Dedifferentiated amniotic fluid mesenchymal stem cell (primary cell): Measurements from ENCODE around the gene ID3.

ENCODE experiments used
- DNase-seq: peaks from one replicate; pipeline ENCODE4 v3.0.0-alpha.2; 2016; ENCODE audit errors: extremely low spot score

ID3 gene

GRCh38 chr1:23566304-23566703, 7.0 kb upstream of the ID3 start:
- no peak for DNase-seq

DNA sequence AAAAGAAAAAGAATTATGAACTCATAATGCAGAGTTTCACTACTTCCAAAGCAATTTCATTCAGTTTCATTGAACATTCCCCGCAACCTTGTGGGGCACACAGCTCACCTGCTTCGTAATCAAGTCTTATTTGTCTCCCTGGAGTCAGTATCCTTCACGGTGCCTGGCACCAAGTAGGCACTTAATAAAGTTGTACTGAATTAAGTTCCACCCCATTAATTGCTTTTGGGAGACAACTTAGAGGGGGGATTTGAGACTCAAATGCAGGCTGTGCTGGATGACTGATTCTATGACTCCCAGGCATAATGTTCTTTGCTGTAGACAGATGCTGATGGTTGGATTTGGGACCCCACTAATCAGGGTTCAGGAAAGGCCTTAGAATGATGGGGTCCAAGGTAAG, 6.5 kb upstream of the ID3 start:
- no peak for DNase-seq

GRCh38 chr1:23564529-23565122, 5.3 kb upstream of the ID3 start:
- no peak for DNase-seq

- DNase-seq = no peak
Observed at GRCh38 chr1:23563755-23564374, 4.6 kb upstream of the ID3 start.

DNA sequence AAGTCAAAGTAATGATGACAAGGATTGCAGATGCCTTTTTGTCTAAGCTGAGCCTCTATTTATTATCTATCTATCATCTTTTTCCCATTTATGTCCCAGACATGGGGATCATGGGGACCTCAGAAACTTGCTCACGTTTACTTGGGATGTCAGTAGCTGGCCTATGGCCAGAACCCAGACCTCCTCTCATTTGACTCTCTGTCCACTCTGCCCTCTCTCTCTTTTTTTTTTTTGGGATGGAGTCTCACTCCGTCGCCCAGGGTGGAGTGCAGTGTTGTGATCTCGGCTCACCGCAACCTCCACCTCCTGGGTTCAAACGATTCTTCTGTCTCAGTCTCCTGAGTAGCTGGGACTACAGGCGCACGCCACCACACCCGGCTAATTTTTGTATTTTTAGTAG, 3.7 kb upstream of the ID3 start:
- DNase-seq = no peak

DNA sequence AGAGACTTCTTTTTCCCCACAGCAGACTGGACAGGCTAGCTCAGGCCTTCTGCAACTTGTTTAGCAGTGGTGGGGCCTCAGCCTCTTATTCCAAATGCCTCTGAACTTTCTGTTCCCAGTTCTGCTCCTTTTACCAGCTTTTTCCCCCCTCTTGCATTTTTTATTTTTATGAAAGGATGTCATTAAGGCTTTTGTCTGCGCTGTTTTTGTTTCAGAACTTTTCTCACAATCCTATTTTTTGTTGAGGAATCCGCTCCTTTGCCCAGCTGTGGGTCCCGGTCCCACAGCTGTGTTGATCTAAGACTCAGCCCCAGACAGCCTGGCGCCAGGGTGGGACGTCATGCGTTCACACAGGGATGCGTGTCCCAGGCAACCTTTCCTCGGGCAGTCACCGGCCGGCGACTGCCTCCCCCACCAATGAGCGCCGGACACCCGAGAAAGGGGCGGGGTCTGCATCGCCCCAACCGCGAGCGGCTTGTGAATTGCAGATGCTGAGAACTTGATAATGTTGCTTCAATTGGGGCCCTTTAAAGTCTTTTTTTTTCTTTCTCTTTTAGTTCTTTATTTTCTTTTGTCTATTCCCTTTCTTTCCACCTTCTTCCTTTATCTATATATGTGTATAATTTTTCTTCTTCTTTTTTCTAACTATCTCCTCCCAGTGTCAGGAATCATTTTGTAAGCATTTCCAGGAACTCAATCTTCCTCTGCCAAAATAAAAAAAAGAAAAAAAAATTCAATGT, 3.0 kb upstream of the ID3 start:
- peak; percentile 97 for DNase-seq

DNA sequence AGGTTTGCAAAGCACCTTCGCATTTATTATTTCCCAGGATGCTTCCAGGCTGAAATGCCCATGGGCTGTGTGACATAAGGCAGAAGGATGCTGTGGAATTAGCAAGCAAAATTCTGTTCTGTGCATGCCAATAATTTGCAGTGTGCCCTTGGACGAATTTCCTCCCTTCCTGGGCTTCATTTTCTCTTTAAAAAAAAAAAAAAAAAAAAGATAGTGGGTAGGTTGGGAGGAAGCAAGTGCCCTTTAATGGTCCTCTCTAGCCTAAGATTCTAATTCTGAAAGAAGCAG, 2.5 kb upstream of the ID3 start:
- no peak for DNase-seq

DNA sequence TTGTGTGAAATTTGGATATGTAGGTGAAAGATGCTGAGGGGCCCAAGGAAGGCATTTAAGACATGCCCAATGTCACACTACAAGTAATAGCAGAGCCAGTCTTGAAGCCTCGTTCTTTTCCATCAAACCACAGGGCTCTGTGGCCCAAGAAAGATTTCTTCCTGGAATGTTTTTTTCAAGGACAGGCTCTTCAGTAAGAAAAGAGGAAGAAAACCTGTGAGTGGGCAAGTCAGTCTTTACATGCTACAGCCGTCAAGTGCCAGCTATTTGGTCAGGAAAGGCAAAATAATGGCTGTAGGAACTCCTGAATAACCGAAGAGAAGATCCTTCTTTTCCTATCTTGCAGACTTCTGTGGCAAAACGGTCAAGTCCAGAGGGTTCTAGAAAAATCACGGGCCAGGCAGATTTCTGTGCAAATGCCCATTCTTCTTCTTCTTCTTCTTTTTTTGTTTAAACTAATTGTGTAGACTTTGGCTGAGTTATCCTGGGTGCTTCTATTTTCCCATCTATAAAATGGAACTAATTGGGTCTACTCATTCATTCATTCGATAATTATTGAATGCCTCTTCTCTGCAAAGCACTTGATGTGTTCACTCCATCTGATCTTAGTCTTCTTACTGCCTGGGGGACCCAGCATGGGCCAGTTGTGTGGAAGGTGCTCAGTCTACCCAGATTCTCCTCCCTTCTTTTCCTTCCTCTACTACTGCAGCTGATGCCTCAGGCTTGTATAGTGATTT, 1.9 kb upstream of the ID3 start:
- no peak for DNase-seq

- no peak for DNase-seq
Observed at GRCh38 chr1:23559985-23560741, 862 bp upstream of the ID3 start.

- DNase-seq = no peak
Observed at GRCh38 chr1:23558872-23559135, 497 bp downstream of the ID3 start.

DNA sequence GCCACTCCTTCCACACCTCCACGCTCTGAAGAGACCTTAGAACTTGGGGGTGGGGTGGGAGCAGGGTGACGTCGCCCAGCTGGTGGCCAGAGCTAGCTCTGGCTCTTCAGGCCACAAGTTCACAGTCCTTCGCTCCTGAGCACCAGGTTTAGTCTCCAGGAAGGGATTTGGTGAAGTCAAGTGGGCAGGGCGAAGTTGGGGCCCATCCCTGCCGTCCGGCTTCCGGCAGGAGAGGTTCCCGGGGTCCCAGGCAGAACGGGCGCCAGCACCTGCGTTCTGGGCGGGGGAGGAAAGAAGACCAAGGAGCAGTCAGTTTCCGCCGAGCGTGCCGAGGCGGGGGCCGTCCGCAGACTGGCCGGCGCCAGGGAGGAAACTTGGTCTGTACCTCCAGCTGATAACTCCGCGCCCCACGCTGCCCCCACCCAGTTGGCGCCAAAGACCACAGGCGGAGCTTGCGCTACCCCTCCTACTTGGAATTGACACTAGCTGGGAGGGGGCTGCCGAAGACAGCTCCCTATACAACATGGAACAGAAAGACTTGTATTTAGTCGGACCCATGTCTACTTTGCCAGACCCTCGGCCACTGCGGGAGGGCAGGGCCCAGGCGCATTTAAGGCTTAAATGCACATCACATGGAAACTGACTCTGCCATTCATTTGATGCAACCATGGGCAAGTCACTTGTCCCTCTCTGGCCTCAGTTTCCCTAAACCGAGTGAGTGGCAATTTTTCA, 995 bp downstream of the ID3 start:
- no peak for DNase-seq

DNA sequence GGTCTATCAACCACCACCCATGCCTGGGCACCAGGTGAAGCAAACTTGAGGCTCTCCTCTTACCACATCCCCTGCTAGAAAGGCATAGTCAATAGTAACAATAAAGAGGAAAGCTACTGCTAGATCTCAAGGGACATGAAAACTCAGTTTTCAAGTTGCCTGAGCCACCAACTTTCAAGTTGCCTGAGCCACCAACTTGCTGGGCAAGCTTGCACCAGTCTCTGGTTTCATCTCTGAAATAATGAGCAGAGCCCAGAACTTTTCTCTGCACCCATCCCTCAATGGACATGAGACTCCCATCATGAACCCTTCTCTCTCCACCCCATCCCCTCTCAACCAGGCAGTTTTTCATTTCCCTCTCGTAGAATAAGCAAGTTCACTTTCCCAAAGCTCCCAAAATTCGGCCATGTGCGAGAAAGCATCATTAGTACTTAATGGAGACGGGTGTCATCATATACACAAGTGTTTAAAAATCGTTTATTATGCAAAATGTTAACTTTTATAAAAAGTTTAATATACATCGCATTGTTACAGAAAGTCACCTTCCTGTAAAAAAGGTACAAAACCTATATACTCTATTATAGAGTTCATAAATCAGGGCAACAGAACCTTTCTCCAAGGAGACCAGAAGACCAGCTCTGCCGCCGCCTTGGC, 1.7 kb downstream of the ID3 start:
- no peak for DNase-seq

GRCh38 chr1:23556635-23557470, 2.4 kb downstream of the ID3 start:
- no peak for DNase-seq

GRCh38 chr1:23555986-23556634, 3.2 kb downstream of the ID3 start:
- DNase-seq = no peak

DNA sequence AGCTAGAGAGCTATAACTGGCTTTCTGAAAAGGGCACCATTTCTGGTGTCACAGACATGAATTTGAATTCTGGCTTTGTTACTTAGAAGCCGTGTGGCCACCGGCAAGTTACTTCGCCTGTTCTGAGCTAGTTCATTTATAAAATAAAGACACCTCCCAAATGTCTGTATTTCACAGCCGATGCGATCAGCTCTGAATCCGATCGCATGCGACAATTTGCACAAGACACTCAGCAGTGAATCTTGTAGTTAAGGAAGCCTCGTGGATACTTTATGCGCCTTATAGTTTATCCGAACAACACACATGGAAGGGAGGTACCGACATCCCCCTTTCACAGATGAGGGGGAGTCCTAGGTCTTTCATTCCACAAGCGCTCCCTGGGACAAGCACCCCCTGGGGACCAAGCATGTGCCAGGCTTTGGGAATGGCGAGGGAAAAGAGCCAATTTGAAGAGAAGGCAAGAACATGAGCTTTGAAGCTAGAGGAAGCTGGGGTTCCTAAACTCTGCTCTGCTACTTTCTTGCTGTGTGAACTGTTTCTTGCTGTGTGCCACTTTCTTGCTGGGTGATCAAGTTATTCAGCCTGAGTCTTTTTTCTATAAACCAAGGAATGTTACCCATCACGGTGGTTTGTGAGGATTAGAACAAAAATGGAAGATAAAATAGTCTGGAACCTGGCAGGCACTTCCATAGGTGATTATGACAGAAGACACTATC, 3.9 kb downstream of the ID3 start:
- no peak for DNase-seq

- peak; percentile 61 for DNase-seq
Observed at GRCh38 chr1:23554481-23555269, 4.6 kb downstream of the ID3 start.

- DNase-seq = no peak
Observed at GRCh38 chr1:23554127-23554480, 5.2 kb downstream of the ID3 start.
